ENCODE results near the gene NRCAM.

DNA sequence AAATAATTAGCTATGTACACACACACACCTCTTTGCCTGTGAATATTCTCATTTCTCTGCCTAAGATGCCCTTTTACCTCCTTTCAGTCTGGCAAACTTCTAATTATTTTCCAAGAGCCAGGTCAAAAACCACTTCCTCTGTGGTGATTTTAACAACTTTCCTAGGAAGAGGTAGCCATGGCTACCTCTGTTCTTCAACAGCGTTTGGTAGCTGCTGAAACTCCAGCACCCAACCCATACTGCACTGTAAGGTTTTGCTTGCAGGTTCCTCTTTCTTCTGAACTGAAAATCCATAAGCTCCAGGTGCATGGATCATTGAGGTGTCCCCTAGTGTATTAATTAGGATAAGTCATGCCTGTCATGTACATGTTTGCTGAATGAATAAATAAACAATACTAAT lies 25.6 kb downstream of the NRCAM start:
- TF ChIP-seq, protein P1, sequence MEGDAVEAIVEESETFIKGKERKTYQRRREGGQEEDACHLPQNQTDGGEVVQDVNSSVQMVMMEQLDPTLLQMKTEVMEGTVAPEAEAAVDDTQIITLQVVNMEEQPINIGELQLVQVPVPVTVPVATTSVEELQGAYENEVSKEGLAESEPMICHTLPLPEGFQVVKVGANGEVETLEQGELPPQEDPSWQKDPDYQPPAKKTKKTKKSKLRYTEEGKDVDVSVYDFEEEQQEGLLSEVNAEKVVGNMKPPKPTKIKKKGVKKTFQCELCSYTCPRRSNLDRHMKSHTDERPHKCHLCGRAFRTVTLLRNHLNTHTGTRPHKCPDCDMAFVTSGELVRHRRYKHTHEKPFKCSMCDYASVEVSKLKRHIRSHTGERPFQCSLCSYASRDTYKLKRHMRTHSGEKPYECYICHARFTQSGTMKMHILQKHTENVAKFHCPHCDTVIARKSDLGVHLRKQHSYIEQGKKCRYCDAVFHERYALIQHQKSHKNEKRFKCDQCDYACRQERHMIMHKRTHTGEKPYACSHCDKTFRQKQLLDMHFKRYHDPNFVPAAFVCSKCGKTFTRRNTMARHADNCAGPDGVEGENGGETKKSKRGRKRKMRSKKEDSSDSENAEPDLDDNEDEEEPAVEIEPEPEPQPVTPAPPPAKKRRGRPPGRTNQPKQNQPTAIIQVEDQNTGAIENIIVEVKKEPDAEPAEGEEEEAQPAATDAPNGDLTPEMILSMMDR (optimal IDR thresholded peaks at IDR 0.05 in 1 of 3, IDR thresholded peaks at IDR 0.05 in 1 of 3, conservative IDR thresholded peaks at IDR 0.05 in 1 of 3; ENCODE audit: extremely low read depth in 1 of 3, insufficient read depth in 2 of 3, low read length in 3 of 3), result no peak
- TF ChIP-seq EZH2 (IDR thresholded peaks at IDR 0.05; ENCODE audit: low read length), result no peak

Data from keratinocyte (primary cell).